Mucosa of descending colon (tissue), 3 donors: ENCODE results near the gene FANCL. TPM values are rescaled to one million over a fixed set of nuclear protein-coding genes. Genes with fewer than 3 reads are reported as not detected.
"Not testable (repeated sequence)": the region's sequence is repeated elsewhere in the genome, so short reads cannot be mapped to it uniquely, and the experiment has no call there.

Source experiments
- ATAC-seq: fragments of 200-7000 bp; cut with Tn5 transposase; one replicate; pipeline ENCODE4 v1.9.1; 2020; ENCODE audit warnings: mild to moderate bottlenecking, moderate library complexity
- DNase-seq, 3 donors: peaks; one replicate each; pipeline ENCODE4 v3.0.0-alpha.2; 2020
- H3K36me3 ChIP-seq: fragments of 200-600 bp; one replicate; pipeline ENCODE4 v1.8.0; 2021; ENCODE audit warnings: low read depth, mild to moderate bottlenecking
- H3K4me1 ChIP-seq: fragments of 200-600 bp; one replicate; pipeline ENCODE4 v1.8.0; 2021; ENCODE audit warnings: low read depth, mild to moderate bottlenecking
- H3K4me3 ChIP-seq: fragments of 200-600 bp; one replicate; pipeline ENCODE4 v1.8.0; 2021; ENCODE audit warnings: mild to moderate bottlenecking
- H3K9me3 ChIP-seq: fragments of 200-600 bp; one replicate; pipeline ENCODE4 v1.8.0; 2021; ENCODE audit warnings: mild to moderate bottlenecking
- CTCF ChIP-seq: fragments of 200-600 bp; IDR thresholded peaks from one replicate; pipeline ENCODE4 v1.8.0; 2022; ENCODE audit warnings: antibody characterized with exemption, mild to moderate bottlenecking
- intact Hi-C, 2 donors: fragments of 100-400 bp; cut with DNase I in 1 of 2; cut with micrococcal nuclease in 1 of 2; formaldehyde crosslinking; loops; one replicate each; pipeline versions ENCODE4 v1.11.0 to v1.11.1; 2022; cut with DNase I, micrococcal nuclease
- long read RNA-seq, 2 donors: library from polyadenylated mRNA; unstranded; transcript quantifications; one replicate each; pipeline ENCODE4 v2.0.0, GENCODE V29; 2019 to 2021
- total RNA-seq, 3 donors: library from RNA; stranded (reverse); fragmentation: NEBNext Ultra II Directional in 2 of 3; extraction: Animal tissue kit (Norgen Biotek cat#: 25700) in 2 of 3; gene quantifications; one replicate each; pipeline versions ENCODE4 v1.2.1 to v1.2.4, GENCODE V29; 2021 to 2023
- donor health status: DM: no; HTN: no; CAD: no; lungs with moderate emphysema.
- donor health status: DM: no; HTN: no; CAD: no.
- donor health status: DM: no; HTN: yes; CAD: no.

The FANCL gene
- total RNA-seq, result 10 to 100 TPM; 19.5 to 33.5 (median 26.4) TPM
- long read RNA-seq, donor 1, transcript FANCL-201 (14 exons, 1,683 nt), result major isoform, 6 of 10 reads
- long read RNA-seq, donor 1, partial matches to known transcripts, result 0 of 10 reads
- long read RNA-seq, donor 1, other reads (novel, unspliced or antisense), result 3 of 10 reads
- long read RNA-seq, donor 2, partial matches to known transcripts, result 1 of 8 reads
- long read RNA-seq, donor 2, other reads (novel, unspliced or antisense), result 2 of 8 reads

GRCh38 chr2:58240670-58241545 is at the start of gene FANCL:
Gene FANCL (minus strand): TSS chr2:58241325. CDS start chr2:58241313, 12 bp downstream.
- no peak for TF ChIP-seq CTCF
- intact Hi-C loops, result no loop called here
- H3K4me1 ChIP-seq, result peaks cover 6% of the 10 kb centered on the region
- peak; percentile 98 for ATAC-seq
- H3K9me3 ChIP-seq, result no peaks in the 10 kb centered on the region
- no peaks in the 10 kb centered on the region for H3K36me3 ChIP-seq
- DNase-seq, result peak; percentile 92 to 95 (median 94)
- H3K4me3 ChIP-seq, result peak within 1 kb of the TSS; percentile 83

GRCh38 chr2:58289029-58289428 is 47.9 kb upstream of the FANCL start:
- no peak for DNase-seq
- Histone ChIP-seq H3K36me3 (no peaks in the 10 kb centered on the region), H3K4me1 (no peaks in the 10 kb centered on the region), H3K4me3 (no peak overlapping the region), H3K9me3 (no peaks in the 10 kb centered on the region)
- no peak for ATAC-seq
- TF ChIP-seq CTCF, result no peak
- intact Hi-C loops, result no loop called here

GRCh38 chr2:58283931-58284330 is 42.8 kb upstream of the FANCL start:
- Histone ChIP-seq H3K36me3 (no peaks in the 10 kb centered on the region), H3K4me1 (no peaks in the 10 kb centered on the region), H3K4me3 (no peak overlapping the region), H3K9me3 (no peaks in the 10 kb centered on the region)
- DNase-seq (no peak), ATAC-seq (no peak)
- intact Hi-C loops, result no loop called here
- no peak for TF ChIP-seq CTCF

GRCh38 chr2:58275144-58275543 is 34.0 kb upstream of the FANCL start:
- DNase-seq, intact Hi-C loops, ATAC-seq, H3K4me3 ChIP-seq, H3K9me3 ChIP-seq, H3K36me3 ChIP-seq, H3K4me1 ChIP-seq: not testable (repeated sequence)

- Histone ChIP-seq H3K36me3 (no peaks in the 10 kb centered on the region), H3K4me3 (no peak overlapping the region), H3K4me1 (no peaks in the 10 kb centered on the region), H3K9me3 (no peaks in the 10 kb centered on the region)
- TF ChIP-seq CTCF, result no peak
- DNase-seq, result no peak
- intact Hi-C loops, result no loop called here
- no peak for ATAC-seq
Observed at GRCh38 chr2:58271826-58272225, 30.7 kb upstream of the FANCL start.

- H3K9me3 ChIP-seq, result no peaks in the 10 kb centered on the region
- TF ChIP-seq CTCF, result no peak
- DNase-seq, result no peak
- no peak for ATAC-seq
- no peak overlapping the region for H3K4me3 ChIP-seq
- no peaks in the 10 kb centered on the region for H3K36me3 ChIP-seq
- intact Hi-C loops, result no loop called here
- H3K4me1 ChIP-seq, result no peaks in the 10 kb centered on the region
Observed at GRCh38 chr2:58268685-58269084, 27.6 kb upstream of the FANCL start.
